Measurements from ENCODE around the gene PRKCD.

Gene PRKCD

DNA sequence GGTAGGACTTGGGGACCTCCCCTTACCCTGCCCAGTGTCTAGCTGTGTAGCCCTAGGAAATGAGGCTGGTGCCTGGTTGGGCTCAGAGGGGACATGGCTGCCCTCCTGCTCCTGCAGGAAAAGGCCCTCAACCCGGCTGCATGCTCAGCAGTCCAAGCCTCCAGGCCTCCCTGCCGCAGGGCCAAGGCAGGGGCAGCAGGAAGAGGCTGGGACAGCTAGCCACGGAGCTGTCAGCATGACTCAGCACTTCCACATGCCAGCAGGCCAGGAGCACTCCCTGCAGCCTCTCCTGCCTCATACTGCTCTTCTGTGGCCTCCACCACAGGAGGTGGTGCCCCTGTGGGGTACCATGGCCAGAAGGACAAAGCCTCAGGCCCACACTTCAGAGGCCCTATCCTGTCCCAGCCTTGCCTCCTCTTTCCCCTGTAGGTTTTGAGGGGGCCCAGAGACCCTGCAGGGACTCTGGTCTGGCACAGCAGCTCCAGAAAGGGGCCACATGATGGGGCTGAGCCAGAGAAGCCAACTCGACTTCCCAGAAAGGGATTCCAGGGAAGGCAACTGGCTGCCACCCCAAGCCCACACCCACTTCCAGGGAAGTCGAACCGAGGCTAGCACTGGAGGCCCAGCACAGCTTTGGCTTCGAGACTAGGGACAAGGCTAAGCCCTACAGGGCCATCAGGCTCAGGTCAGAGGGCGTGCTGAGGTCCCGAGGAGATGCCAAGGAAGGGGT is 75.3 kb downstream of the PRKCD start:
- DNase-seq, result no peak

DNA sequence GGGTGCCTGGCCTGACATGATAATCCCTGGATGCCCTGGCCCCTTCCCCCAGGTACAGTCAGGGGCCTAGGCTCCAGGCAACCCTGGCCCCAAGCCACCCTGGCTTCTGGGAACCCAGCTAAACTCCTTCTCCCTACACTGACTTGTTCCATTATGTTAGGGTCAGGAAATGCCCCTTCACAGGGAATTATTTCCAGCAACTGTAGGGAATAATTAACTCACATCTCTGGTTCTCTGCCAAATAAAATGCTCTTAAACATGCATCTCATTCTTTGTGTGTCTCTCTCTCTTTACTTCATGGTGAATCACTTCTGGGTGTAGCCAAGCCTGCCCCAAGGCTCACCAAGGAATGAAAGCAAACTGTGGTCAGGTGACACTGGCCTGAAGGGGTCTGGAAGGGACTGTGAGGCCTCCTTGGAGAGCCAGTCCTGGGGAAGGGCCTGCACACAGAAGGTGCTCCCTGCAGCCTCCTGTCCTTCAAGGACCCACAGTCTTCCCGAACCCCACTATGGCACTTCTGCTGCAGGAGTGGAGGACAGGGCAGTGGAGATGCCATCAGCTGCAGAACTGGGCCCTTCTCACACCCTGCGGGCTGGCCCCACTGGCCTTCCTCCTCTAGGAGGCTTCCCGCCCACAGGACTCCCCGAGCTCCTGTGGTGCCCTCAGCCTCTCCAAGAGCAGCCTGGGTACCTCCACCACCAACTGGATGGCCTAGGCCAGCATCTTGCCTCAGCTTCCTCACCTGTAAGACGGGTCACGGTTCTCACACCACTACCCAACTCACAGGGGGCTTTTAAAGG is 77.2 kb downstream of the PRKCD start:
- DNase-seq, result no peak

DNA sequence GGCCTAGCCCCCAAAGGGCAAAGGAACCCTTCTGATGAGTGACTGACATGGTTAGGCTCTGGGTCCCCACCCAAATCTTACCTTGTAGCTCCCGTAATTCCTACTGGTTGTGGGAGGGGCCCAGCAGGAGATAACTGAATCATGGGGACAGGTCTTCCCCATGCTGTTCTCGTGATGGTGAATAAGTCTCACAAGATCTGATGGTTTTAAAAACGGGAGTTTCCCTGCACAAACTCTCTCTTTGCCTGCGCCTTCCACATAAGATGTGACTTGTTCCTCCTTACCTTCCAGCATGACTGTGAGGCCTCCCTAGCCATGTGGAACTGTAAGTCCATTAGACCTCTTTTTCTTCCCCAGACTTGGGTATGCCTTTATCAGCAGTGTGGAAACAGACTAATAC is 77.9 kb downstream of the PRKCD start:
- no peak for DNase-seq

DNA sequence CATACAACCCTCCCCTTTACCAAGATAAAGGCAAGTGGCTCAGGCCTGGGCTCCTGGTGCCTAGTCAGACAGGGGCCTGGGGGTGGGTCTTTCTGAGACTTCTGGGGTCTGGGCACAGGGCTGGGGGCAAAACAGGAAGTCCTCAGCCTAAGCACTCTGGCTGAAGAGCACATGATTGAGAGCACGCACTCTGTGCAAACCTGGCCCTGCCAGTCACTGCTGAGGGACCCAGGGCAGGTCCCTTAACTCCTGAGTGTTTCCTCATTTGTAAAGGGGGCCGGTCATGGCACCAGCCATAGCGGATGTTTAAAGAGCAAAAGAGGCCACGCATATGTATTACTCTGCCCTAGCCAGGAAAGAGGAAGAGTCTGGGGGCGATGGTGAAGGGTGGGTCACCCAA is 78.8 kb downstream of the PRKCD start:
- DNase-seq, result no peak

DNA sequence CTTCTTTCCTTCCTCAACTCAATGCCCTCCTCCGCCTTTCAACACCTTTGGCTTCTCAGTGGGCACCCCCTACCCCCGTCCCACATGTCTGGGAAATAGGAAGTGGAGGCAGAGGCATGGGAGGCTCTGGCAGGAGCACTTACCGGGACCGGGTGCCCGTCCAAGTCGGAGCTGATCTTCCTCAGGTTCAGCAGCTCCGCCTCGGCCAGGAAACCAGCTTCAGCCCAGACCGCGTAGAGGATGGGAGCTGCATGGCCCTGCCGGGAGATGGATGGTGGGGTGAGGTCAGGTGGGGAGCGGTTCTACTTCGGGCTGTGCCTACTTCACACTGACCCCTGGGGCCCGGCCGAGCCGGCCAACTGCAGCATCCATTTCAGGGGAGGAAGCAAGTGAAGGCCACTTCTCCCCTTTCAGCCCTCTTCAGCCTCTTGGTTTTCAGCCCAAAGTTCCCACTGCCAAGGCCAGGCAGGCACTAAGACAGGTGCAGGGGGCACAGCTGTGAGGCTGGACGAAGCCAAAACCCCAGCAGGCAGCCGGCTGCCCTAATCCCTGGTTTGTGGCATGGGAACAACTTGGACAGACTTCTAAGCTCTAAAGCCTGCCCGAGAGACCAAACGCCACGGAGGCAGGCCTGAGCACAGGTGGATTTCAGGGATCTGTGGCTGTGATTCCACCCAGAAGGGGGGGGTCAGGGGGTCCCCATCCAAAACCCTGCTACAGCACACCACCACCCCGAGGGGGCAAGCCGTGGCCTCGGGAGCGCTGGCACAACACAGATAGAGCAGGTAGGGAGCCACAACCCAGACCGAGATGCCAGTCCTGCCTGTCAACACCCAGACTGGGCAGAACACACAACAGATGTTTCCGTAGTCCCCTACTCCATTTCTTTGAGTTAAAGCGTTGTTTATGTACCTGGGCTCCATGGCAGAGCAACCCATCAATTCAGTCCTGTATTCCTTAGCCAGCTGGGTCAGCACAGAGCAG is 80.3 kb downstream of the PRKCD start:
- no peak for DNase-seq

DNA sequence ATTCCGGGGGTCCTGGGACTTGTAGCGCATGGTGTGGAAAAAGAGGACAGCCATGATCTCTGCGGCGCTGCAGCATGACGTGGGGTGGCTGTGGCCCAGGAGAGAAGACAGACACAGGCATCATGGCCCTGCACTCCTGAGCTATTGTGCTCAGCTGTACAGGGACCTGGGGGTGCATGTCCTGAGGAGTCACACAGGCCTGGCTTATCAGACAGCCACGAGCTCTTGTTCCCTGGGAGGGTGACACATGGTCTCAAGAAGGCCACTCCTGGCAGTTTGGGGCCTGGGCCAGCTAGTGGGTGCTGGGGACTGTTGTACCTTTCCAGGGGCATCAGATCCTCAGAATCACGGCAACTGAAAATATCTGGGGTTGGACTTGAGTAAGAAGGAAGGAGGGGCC is 81.1 kb downstream of the PRKCD start:
- DNase-seq, result no peak

Data from activated CD8-positive, alpha-beta memory T cell treated with anti-CD3 and anti-CD28 coated beads for 24 hours (primary cell).